EL (cell line): ENCODE data around the gene MOCS3.

Experiments
- DNase-seq: peaks from one replicate; pipeline ENCODE4 v3.0.0-alpha.2; 2016

The MOCS3 gene

GRCh38 chr20:50958615-50959542, at the start of gene MOCS3:
Gene MOCS3 (plus strand): TSS chr20:50958818. CDS start chr20:50958843, 25 bp downstream.
- DNase-seq: peak; percentile 92

- DNase-seq: no peak
Measured at GRCh38 chr20:50909413-50909812, 49.2 kb upstream of the MOCS3 start.

- DNase-seq: peak; percentile 85
Measured at GRCh38 chr20:50911030-50911429, 47.6 kb upstream of the MOCS3 start.

- no peak for DNase-seq
Measured at GRCh38 chr20:50911716-50912115, 46.9 kb upstream of the MOCS3 start.

GRCh38 chr20:50913690-50914375, 44.8 kb upstream of the MOCS3 start:
- peak; percentile 84 for DNase-seq

- DNase-seq: peak; percentile 66
Measured at GRCh38 chr20:50915424-50915823, 43.2 kb upstream of the MOCS3 start.

GRCh38 chr20:50916257-50916656, 42.4 kb upstream of the MOCS3 start:
- DNase-seq: peak; percentile 70

- no peak for DNase-seq
Measured at GRCh38 chr20:50916934-50917333, 41.7 kb upstream of the MOCS3 start.

GRCh38 chr20:50918403-50918802, 40.2 kb upstream of the MOCS3 start:
- no peak for DNase-seq

- peak; percentile 43 for DNase-seq
Measured at GRCh38 chr20:50919567-50919966, 39.1 kb upstream of the MOCS3 start.

GRCh38 chr20:50920997-50921396, 37.6 kb upstream of the MOCS3 start:
- no peak for DNase-seq

- DNase-seq: no peak
Measured at GRCh38 chr20:50921803-50922501, 36.7 kb upstream of the MOCS3 start.

GRCh38 chr20:50924261-50924920, 34.2 kb upstream of the MOCS3 start:
- no peak for DNase-seq

GRCh38 chr20:50926530-50926929, 32.1 kb upstream of the MOCS3 start:
- DNase-seq: no peak

GRCh38 chr20:50928469-50928868, 30.1 kb upstream of the MOCS3 start:
- no peak for DNase-seq

GRCh38 chr20:50929299-50930138, 29.1 kb upstream of the MOCS3 start:
- peak; percentile 96 for DNase-seq

- no peak for DNase-seq
Measured at GRCh38 chr20:50930139-50930975, 28.3 kb upstream of the MOCS3 start.

GRCh38 chr20:50930976-50931305, 27.7 kb upstream of the MOCS3 start:
- no peak for DNase-seq

GRCh38 chr20:50931306-50932015, 27.2 kb upstream of the MOCS3 start, which contains the start of gene ADNP:
Gene ADNP (minus strand): TSS chr20:50931437. CDS start chr20:50903996, 27,441 bp downstream.
- DNase-seq: peak; percentile 93

GRCh38 chr20:50932016-50932485, 26.6 kb upstream of the MOCS3 start:
- no peak for DNase-seq
